ENCODE results near the gene CTAG1A.

- no peak for TF ChIP-seq POLR2AphosphoS5 (IDR thresholded peaks at IDR 0.05)
- TF ChIP-seq EP300 (IDR thresholded peaks at IDR 0.05), result no peak
- no peak for TF ChIP-seq CTCF (IDR thresholded peaks at IDR 0.05)
- TF ChIP-seq POLR2A (IDR thresholded peaks at IDR 0.05), result no peak
These were observed 22.4 kb downstream of the CTAG1A start for GRCh38 chrX:154607370-154607769.

Data from sigmoid colon (tissue), 4 donors.